Measurements from ENCODE around the gene RAB40B. TPM values are rescaled to one million over a fixed set of nuclear protein-coding genes. Genes with fewer than 3 reads are reported as not detected.

Gene RAB40B
- total RNA-seq, 3 donors from 2014 or later (not counting 1 experiment from before 2014, with no cell fraction given) = 3.7 to 7.3 (median 4.0) TPM

DNA sequence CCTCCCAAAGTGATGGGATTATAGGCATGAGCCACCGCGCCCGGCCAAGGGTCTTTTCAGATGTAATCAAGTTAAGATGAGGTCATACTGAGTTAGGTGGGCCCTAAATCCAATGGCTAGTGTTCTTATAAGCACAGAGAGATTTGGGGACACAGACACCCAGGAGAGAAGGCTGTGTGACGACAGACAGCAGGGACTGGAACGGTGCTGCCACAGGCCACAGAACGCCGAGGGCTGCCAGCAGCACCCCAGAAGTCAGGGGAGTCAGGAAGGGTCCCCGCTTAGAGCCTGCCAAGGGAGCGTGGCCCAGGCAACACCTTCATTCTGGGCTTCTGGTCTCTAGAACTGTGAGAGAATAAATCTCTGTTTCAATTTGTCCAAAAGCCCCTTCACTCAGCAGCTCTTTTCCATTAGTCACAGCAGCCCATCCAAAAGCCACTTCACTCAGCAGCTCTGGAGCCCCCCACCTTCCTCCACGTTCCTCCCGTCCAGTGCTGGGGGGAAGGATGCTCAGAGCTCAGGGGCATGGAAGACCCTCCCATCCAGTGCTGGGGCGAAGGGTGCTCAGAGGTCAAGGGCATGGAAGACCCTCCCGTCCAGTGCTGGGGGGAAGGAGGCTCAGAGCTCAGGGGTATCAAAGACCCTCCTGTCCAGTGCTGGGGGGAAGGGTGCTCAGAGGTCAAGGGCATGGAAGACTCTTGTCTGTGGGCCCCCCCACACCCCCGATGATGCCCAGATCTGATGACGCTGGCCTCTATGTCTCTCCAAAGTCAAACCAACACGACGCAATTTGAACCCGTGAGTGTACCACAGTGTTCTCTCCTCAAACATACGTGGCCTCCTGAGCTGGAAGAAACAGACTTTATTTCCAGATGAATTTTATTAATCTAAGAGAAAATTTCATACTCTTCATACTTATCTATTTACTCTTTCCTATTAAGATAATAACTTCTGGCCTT is 11.9 kb downstream of the RAB40B start:
- intact Hi-C loops (cut with micrococcal nuclease) = no loop called here
- no peaks in the 10 kb centered on the region for H3K9me3 ChIP-seq (ENCODE audit: control insufficient read depth, insufficient read depth, low read length)
- no peak overlapping the region for H3K27ac ChIP-seq (ENCODE audit: low read length)
- Mint-ChIP-seq H3K4me1 (no peaks in the 10 kb centered on the region), H3K9me3 (peaks cover 0 to 5% of the 10 kb centered on the region in 2 donors), H3K4me3 (no peak overlapping the region), H3K27me3 (ENCODE audit: low read depth in 2 of 2) (no peaks in the 10 kb centered on the region), H3K27ac (no peak overlapping the region), H3K36me3 (no peaks in the 10 kb centered on the region)
- H3K27me3 ChIP-seq (ENCODE audit: control insufficient read depth, insufficient read depth, low read length) = no peaks in the 10 kb centered on the region
- H3K36me3 ChIP-seq (ENCODE audit: control insufficient read depth, insufficient read depth, low read length) = no peaks in the 10 kb centered on the region
- ATAC-seq (no peak), DNase-seq (no peak)
- WGBS (ENCODE audit: insufficient coverage) = 95% methylated on average over 18 of the region's 19 CpGs
- no peaks in the 10 kb centered on the region for H3K4me1 ChIP-seq (ENCODE audit: control insufficient read depth, insufficient read depth, low read length)
- no peak overlapping the region for H3K4me3 ChIP-seq (ENCODE audit: low read length)
- TF ChIP-seq, protein P1, sequence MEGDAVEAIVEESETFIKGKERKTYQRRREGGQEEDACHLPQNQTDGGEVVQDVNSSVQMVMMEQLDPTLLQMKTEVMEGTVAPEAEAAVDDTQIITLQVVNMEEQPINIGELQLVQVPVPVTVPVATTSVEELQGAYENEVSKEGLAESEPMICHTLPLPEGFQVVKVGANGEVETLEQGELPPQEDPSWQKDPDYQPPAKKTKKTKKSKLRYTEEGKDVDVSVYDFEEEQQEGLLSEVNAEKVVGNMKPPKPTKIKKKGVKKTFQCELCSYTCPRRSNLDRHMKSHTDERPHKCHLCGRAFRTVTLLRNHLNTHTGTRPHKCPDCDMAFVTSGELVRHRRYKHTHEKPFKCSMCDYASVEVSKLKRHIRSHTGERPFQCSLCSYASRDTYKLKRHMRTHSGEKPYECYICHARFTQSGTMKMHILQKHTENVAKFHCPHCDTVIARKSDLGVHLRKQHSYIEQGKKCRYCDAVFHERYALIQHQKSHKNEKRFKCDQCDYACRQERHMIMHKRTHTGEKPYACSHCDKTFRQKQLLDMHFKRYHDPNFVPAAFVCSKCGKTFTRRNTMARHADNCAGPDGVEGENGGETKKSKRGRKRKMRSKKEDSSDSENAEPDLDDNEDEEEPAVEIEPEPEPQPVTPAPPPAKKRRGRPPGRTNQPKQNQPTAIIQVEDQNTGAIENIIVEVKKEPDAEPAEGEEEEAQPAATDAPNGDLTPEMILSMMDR (IDR thresholded peaks at IDR 0.05) = no peak

DNA sequence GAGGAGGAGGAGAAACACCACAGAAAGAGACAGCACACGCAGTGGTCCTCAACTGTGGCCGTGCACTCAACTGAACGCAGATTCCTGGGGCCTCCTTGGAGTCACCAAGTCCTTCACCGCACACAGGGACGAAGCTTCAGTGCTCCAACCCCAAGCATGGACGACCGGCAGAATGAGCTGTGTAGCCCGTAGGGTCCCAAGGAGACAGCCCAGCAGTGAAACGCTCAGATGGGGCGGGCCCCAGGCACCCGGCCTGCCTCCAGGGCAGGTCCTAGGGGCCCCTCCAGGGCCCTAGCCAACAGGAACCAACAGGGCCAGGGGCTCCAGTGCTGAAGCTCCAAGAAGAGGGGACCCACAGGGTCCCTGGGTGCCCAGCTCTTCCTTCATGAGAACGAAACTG is 13.2 kb downstream of the RAB40B start:
- TF ChIP-seq, protein P1 (IDR thresholded peaks at IDR 0.05) = no peak
- no peaks in the 10 kb centered on the region for H3K27me3 Mint-ChIP-seq (ENCODE audit: low read depth in 2 of 2)
- ATAC-seq (no peak), DNase-seq (no peak)
- Histone ChIP-seq H3K27ac (ENCODE audit: low read length) (no peak overlapping the region), H3K9me3 (ENCODE audit: control insufficient read depth, insufficient read depth, low read length) (peaks cover 5% of the 10 kb centered on the region), H3K4me3 (ENCODE audit: low read length) (no peak overlapping the region), H3K4me1 (ENCODE audit: control insufficient read depth, insufficient read depth, low read length) (no peaks in the 10 kb centered on the region), H3K27me3 (ENCODE audit: control insufficient read depth, insufficient read depth, low read length) (no peaks in the 10 kb centered on the region), H3K36me3 (ENCODE audit: control insufficient read depth, insufficient read depth, low read length) (no peaks in the 10 kb centered on the region)
- H3K36me3 Mint-ChIP-seq = no peaks in the 10 kb centered on the region
- intact Hi-C loops (cut with micrococcal nuclease) = no loop called here
- no peaks in the 10 kb centered on the region for H3K4me1 Mint-ChIP-seq
- WGBS (ENCODE audit: insufficient coverage) = 95% methylated on average over 12 of the region's 12 CpGs
- H3K4me3 Mint-ChIP-seq = no peak overlapping the region
- peaks cover 0 to 5% of the 10 kb centered on the region in 2 donors for H3K9me3 Mint-ChIP-seq
- H3K27ac Mint-ChIP-seq = no peak overlapping the region

DNA sequence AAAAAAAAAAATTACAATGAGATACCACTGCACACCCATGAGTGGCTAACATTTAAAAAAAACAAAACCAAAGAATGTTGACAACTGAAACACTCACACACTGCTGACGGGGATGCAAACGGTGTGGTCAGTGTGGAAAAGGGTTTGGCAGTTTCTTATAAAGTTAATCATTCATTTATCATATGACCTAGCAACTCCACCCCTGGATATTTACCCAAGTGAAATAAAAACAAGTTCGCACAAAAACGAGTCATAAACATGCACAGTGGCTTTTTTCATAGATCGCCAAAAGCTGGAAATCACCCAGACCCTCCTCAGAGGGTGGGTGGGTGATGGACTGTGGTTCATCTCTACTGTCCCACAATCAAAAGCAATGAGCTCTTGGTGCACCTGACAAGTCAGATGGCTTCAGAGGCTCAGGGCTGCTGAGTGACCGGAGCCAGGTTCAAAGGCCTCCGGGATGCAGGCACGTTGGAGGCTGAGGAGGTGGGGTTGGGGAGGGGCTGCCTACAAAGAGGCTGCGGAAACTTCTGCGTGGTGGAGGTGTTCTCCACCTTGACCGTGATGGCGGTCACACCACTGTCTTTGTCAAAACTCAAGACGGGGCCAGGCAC is 14.2 kb downstream of the RAB40B start:
- no peaks in the 10 kb centered on the region for H3K4me1 Mint-ChIP-seq
- H3K27ac Mint-ChIP-seq = no peak overlapping the region
- H3K4me3 ChIP-seq (ENCODE audit: low read length) = no peak overlapping the region
- H3K36me3 ChIP-seq (ENCODE audit: control insufficient read depth, insufficient read depth, low read length) = no peaks in the 10 kb centered on the region
- no peaks in the 10 kb centered on the region for H3K36me3 Mint-ChIP-seq
- H3K9me3 Mint-ChIP-seq = peaks cover 0 to 5% of the 10 kb centered on the region in 2 donors
- TF ChIP-seq, protein P1 (IDR thresholded peaks at IDR 0.05) = no peak
- DNase-seq (no peak), ATAC-seq (no peak)
- no peak overlapping the region for H3K4me3 Mint-ChIP-seq
- no peaks in the 10 kb centered on the region for H3K27me3 ChIP-seq (ENCODE audit: control insufficient read depth, insufficient read depth, low read length)
- intact Hi-C loops (cut with micrococcal nuclease) = no loop called here
- no peak overlapping the region for H3K27ac ChIP-seq (ENCODE audit: low read length)
- H3K9me3 ChIP-seq (ENCODE audit: control insufficient read depth, insufficient read depth, low read length) = peaks cover 5% of the 10 kb centered on the region
- H3K4me1 ChIP-seq (ENCODE audit: control insufficient read depth, insufficient read depth, low read length) = no peaks in the 10 kb centered on the region
- 91% methylated on average over 9 of the region's 13 CpGs for WGBS (ENCODE audit: insufficient coverage)
- H3K27me3 Mint-ChIP-seq (ENCODE audit: low read depth in 2 of 2) = no peaks in the 10 kb centered on the region
